Mammary epithelial cell (primary cell): ENCODE measurements around the gene ARHGAP4.

ENCODE experiments used
- EZH2 ChIP-seq: IDR thresholded peaks from 2 replicates; pipeline ENCODE4 v1.6.1; 2012; ENCODE audit warnings: low read length, inconsistent platforms, borderline replicate concordance
- TF ChIP-seq, protein P1 (sequence below), 2 donors: IDR thresholded peaks in 1 of 2; conservative IDR thresholded peaks in 1 of 2; 2 replicates each; pipeline ENCODE4 v1.5.1; 2011 to 2012; ENCODE audit warnings: inconsistent platforms in 2 of 2, low read length in 2 of 2, mild to moderate bottlenecking in 2 of 2, control low read depth in 1 of 2, low read depth in 1 of 2; ENCODE audit not compliant: insufficient read depth in 1 of 2; ENCODE audit errors: extremely low read depth in 1 of 2

GRCh38 chrX:153913701-153914100, 12.4 kb downstream of the ARHGAP4 start:
- TF ChIP-seq, protein P1, sequence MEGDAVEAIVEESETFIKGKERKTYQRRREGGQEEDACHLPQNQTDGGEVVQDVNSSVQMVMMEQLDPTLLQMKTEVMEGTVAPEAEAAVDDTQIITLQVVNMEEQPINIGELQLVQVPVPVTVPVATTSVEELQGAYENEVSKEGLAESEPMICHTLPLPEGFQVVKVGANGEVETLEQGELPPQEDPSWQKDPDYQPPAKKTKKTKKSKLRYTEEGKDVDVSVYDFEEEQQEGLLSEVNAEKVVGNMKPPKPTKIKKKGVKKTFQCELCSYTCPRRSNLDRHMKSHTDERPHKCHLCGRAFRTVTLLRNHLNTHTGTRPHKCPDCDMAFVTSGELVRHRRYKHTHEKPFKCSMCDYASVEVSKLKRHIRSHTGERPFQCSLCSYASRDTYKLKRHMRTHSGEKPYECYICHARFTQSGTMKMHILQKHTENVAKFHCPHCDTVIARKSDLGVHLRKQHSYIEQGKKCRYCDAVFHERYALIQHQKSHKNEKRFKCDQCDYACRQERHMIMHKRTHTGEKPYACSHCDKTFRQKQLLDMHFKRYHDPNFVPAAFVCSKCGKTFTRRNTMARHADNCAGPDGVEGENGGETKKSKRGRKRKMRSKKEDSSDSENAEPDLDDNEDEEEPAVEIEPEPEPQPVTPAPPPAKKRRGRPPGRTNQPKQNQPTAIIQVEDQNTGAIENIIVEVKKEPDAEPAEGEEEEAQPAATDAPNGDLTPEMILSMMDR (conservative IDR thresholded peaks at IDR 0.05 in 1 of 2, IDR thresholded peaks at IDR 0.05 in 1 of 2; ENCODE audit: extremely low read depth in 1 of 2, insufficient read depth in 1 of 2, low read depth in 1 of 2, low read length in 2 of 2): no peak
- TF ChIP-seq EZH2: no peak
